H4 (cell line): ENCODE data around the gene GPN3. TPM values are rescaled to one million over a fixed set of nuclear protein-coding genes. Genes with fewer than 3 reads are reported as not detected.
"Not testable (repeated sequence)": the region's sequence is repeated elsewhere in the genome, so short reads cannot be mapped to it uniquely, and the experiment has no call there.

ENCODE experiments used
- DNase-seq: peaks from one replicate; pipeline ENCODE4 v3.0.0-alpha.2; 2015; ENCODE audit warnings: low spot score
- total RNA-seq: library from RNA; depleted of rRNA; stranded (reverse); fragments of >200 nt; shearing (Covaris generic); gene quantifications from 2 replicates; pipeline ENCODE4 v1.2.3, GENCODE V29; 2014; rRNA removed

GPN3 gene
- total RNA-seq: 37.0 and 50.3 TPM in 2 replicates

DNA sequence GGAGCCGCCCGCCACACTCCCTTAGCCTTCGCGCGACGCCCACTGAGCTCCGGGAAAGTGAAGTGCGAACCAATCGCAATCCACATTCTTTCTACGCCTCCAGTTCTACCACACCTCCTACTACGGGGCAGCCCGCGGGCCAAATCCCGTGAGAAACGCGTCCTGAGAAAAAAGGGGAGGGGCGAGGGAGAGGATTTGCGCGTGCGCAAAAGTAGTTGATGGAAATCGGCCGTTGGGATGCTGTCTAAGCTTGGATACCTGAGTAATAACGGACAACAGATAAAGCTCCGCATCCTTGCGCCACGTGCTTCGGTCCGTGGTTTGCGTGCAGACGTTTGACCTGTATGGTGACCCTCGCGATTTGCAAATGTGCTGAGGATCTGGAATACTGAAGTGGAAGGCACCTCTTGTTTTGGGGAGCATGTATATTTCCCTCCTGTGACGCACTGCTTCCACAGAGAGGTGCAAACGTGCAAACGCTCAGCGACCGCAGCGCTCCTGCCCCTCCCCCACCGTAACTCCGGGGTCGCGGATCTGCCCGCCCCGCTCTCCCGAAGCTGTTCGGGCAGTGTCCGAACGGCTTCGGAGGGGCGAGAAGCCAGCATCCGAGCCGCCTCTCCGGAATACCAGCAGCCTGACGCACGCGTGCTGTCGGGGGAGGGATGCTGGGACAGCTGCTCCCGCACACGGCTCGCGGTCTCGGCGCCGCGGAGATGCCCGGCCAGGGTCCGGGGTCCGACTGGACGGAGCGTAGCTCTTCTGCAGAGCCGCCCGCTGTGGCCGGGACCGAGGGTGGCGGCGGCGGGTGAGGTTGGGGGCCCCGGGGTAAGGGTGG, at the start of gene GPN3, which contains the start of gene FAM216A:
Gene GPN3 (minus strand): TSS at position 44 of the 835 bp plus-strand sequence. CDS start 54 bp downstream, outside the sequence.
Gene FAM216A (plus strand): TSS at position 632 of the 835 bp plus-strand sequence. CDS start 31 bp downstream, at position 663.
- DNase-seq: peak; percentile 97

- DNase-seq: no peak
These were observed 48.9 kb upstream of the GPN3 start for GRCh38 chr12:110516995-110517394.

GRCh38 chr12:110514363-110514762, 46.3 kb upstream of the GPN3 start:
- no peak for DNase-seq

DNA sequence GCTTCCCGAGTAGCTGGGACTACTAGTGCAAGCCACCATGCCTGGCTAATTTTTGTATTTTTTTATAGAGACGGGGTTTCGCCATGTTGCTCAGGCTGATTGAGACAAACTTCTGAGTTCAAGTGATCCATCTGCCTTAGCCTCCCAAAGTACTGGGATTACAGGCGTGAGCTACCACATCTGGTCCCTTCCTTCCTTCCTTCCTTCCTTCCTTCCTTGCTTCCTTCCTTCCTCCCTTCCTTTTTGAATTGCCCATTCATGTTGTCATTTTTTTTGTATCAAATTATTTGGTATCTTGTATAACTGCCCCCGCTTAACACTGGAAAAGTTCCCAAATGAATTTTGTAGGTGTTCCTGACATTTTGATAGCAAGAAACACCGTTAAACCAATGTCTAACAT, 45.8 kb upstream of the GPN3 start:
- no peak for DNase-seq

DNA sequence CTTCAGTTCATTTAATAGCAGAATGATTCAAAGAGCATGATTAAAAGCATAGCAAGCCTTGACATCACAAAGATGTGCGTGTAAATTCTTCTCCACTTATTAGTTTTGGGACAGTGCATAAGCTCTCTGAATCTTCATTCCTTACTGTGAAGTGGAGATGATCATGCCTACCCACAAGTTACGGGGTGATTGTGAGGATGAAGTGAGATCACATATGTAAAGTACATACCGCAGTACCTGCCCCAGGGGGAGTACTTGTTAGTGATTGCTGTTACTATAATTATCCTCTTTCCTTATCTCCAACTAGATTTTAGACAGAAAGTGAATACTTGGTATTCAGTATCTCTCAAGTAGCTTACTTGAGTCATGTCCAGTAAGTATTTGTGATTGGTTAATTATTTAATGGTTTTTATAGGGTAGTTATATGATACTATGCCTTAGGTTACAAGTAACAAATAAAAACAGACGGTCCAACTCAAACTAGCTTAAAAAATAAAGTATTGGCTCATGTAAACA, 40.1 kb upstream of the GPN3 start:
- DNase-seq: no peak

- DNase-seq: no peak
These were observed 37.3 kb upstream of the GPN3 start for GRCh38 chr12:110505332-110505731.

DNA sequence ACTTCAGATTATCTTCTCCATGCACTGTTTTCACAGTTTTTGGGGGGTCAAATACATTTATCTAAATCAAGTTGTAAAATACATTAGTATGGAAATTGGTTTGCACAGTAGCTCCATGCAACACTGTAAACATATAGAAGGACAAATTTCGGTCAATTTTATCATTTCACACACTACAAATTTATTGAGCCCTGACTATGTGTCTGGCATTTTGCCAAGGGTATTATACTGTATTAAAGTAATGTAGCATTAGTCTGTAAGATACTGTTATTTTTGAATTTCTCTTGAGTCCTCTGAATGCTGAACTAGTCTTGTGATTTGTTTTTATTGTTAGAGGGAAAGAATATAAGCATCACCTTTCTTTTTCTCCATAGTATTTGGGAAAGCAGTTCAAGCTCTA, 35.4 kb upstream of the GPN3 start:
- DNase-seq: no peak

DNA sequence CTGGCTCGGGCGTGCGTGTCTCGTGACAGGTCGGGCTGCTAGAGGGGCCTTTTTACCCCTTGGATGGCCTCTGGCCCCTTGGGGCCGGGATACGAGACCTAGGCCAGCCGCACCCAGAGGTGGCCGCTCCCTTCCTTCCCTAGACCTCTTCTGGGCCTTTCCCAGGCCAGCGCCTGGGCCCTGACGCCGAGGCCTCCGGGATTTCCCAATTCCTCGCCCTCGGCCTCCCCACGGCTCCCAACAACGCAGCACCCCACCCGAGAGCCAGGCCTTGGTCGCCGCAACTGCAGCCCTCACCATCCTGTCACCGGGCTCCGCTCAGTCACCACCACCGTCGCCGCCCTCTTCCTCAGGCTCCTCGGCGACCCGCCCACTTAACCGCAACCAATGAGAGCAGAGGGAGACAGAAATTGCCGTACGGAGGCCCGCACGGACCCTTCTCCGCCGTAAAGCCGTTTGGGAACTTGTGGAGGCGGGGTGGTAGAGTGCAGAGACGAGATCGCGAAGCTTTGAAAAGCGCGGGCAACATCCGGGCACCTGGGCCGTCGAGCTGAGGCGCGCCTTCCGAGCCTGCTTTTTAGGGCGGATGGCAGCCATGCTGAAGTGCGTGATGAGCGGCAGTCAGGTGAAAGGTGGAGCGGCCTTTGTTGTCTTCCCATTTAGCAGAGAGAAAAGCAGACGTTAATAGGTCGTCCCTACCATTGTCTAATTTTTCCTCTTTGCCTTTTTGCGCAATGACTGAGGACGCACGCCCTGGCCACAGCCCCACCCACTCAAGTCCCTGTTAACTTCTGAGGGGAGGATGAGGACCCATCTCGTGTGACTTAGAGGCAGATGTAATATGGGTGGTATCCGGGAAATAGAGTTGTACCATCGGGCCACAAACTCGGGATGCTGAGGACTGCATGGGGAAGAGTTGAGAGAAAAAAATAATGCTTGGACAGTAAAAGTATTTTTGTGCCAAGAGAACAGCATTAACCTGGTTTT, 34.0 kb upstream of the GPN3 start, which contains the start of the genes RAD9B and VPS29:
Gene RAD9B (plus strand): TSS at position 580 of the 987 bp plus-strand sequence. CDS start 7 bp downstream, at position 587.
Gene VPS29 (minus strand): TSS at position 360 of the 987 bp plus-strand sequence. CDS start 60 bp downstream, at position 300.
- peak; percentile 97 for DNase-seq

DNA sequence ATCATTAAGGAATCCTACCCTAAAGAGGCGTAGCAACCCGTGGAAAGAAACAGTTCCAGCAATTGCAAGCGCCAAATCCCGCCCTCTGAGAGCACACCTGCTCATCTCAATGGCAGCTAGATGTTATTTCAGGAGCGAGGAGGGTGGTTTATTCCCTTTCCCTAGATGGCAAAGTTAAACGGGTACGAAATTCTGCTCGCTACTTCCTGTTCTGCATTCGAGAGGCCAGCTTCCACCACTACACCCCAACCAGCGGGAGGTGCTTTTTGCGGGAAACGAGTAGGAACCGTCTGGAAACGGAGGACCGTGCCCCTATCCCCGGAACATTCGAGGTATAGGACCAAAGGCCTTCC, 33.3 kb upstream of the GPN3 start:
- peak; percentile 12 for DNase-seq

DNA sequence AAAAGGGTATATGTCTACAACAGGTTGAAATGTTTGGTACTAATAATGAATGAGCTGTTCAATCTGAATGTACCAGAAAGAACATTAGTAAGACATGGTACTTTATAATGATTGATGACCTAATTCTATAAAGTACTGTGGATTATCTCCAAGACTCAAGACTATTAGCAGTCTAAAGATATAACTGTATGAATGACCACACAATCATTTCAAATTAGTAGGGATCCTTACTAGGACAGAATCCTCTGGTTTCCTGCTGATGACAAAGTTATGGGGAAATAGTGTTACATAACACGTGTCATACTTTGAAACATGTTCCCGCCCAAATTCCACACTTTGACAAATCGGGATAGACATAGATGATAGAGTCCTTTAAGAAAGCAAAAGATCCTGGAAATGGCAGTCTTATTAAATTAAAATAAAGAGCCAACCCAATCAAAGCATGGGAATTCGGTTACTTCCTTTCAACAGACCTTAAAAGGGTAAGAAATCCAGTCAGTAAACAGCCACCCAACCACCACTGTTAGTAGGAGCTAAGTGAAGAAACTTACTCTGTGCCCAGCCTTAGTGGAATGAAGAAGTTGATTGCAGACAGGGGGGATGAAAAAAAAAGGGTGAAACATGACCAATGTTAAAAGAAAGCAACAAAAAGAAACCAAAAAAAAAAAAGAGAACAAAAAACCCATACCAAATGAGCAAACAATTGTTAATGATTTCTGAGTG, 31.1 kb upstream of the GPN3 start:
- no peak for DNase-seq

GRCh38 chr12:110475426-110475825, 7.4 kb upstream of the GPN3 start:
- no peak for DNase-seq

DNA sequence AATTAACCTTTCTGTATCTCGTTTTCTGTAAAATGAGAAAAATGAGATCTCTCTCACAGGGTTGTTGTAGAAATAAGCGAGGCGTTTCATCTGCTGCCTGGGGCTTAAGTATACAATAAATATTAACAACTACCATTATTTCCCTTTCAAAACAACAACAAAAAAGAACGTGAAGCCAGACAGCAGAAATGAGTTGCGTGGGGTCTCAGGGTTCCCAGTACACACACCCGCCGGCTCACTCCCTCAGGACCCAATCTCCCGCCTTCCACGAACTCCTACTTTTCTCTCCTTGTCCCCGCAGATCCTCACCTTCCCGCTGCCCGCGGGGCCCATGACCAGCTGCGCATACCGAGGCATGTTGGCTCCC, 227 bp downstream of the GPN3 start:
- DNase-seq: no peak

GRCh38 chr12:110466791-110467190, 1.3 kb downstream of the GPN3 start:
- DNase-seq: no peak

- DNase-seq: not testable (repeated sequence)
These were observed 2.3 kb downstream of the GPN3 start for GRCh38 chr12:110465765-110466164.

DNA sequence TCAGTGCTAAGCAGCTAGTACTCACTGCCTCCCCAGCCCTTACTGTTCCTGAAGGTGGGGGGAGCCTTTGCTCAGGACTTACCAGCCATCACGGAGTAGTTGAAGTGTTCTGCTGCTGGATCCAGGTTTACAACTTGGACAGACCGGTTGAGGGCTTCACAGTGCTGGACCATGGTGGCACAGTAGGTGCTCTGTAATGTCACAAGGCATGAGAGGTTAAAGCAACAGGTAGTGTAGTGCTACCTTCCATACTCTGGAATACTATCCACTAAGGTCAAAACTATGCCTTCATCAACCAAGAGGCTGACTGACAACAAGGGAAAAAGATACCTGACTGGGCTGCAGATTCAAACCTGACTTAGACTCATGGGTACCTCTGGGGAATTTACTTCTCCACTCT, 3.0 kb downstream of the GPN3 start:
- no peak for DNase-seq

DNA sequence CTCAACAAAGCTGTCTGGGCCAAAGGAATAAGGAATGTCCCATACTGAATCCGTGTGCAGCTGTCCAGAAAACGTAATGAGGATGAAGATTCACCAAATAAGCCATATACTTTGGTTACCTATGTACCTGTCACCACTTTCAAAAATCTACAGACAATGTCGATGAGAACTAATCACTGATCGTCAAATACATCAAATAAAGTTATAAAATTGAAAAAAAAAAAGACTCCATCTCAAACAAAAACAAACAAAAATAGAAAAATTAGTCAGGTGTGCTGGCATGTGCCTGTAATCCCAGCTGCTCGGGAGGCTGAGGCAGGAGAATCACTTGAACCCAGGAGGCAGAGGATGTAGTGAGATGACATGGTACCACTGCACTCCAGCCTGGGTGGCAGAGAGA, 6.9 kb downstream of the GPN3 start:
- DNase-seq: not testable (repeated sequence)

DNA sequence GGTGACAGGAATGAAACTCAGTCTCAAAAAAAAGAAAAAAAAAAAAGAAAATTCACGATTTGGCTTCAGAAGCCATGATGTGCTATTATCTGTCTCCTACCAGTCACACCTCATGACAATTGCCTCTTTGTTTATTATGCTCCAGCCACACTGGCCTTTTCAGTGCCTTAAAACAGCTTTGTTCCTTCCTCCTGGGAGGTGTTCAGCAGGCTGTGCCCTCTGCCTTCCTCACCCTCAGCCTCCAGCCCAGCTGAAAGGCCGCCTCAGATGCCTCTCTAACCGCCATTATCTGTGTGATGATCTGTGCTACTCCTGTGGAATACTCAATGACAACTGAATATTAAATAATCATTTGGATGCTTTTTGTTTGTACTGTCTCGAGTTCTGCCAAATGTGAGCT, 9.3 kb downstream of the GPN3 start:
- no peak for DNase-seq

DNA sequence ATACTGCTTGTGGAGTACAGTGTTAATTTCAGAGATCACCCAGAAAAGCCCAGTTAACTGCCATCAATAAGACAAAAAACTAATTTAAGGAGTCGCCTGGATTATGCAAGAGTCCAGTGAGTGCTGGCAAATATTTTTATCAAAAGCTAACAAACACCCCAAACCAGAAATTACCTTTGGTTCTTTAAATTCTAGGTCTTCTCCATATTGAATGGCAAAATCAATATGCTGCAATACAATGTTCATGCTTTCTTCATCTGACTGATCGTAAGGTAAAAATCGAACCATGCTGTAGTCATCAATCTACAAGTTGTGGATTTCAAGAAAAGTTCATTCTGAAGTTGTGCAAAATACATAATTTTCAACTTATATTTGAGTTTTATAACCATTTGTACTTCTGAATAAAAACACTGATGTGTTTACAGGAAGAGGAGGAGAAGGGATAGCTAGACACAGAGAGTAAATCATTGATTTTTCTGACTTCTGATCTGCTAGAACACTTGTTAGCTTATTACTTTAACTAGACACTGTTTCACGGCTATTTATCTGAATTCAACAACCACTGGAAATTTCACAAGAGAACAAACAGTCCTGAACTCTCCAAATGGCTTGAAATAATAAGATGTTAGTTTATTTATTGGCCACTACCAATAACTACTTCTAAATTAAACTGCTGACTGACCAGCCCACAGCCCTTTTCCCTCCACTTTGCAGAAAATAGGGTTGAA, 14.3 kb downstream of the GPN3 start:
- DNase-seq: no peak

GRCh38 chr12:110451263-110451662, 16.8 kb downstream of the GPN3 start:
- no peak for DNase-seq

- DNase-seq: peak; percentile 93
These were observed 18.1 kb downstream of the GPN3 start, which contains the start of gene ARPC3 for GRCh38 chr12:110449799-110450497. Gene ARPC3, minus strand, starts transcription at chr12:110450337. Its CDS starts 77 bp downstream, at chr12:110450260.
